ENCODE measurements around the gene AVPI1. TPM values are rescaled to one million over a fixed set of nuclear protein-coding genes. Genes with fewer than 3 reads are reported as not detected.
A peak's percentile ranks its signal among the peaks of the same experiment; 100 is the strongest.

Gene AVPI1
- total and polyA plus RNA-seq, 2 of the 13 experiments (the other 11 are each of a cell fraction or from before 2014, with no cell fraction given): 39.8 to 61.2 TPM

GRCh38 chr10:97682042-97682441 is 5.0 kb downstream of the AVPI1 start (continued):
- TF ChIP-seq POGK (CRISPR knock-in tag; conservative IDR thresholded peaks at IDR 0.05) (no peak), HNRNPK (IDR thresholded peaks at IDR 0.05; ENCODE audit: low read depth, low read length, poor library complexity, severe bottlenecking) (no peak), IKZF4 (CRISPR knock-in tag; IDR thresholded peaks at IDR 0.05; ENCODE audit: borderline replicate concordance, low read depth, not compliant biosample characterization) (no peak), TBP (CRISPR knock-in tag; IDR thresholded peaks at IDR 0.05) (no peak), FLYWCH1 (CRISPR knock-in tag; IDR thresholded peaks at IDR 0.05) (no peak), NFE2L1 (CRISPR knock-in tag; IDR thresholded peaks at IDR 0.05; ENCODE audit: borderline replicate concordance) (no peak), HMGXB4 (CRISPR knock-in tag; IDR thresholded peaks at IDR 0.05; ENCODE audit: borderline replicate concordance in 1 of 2, low read depth in 1 of 2) (no peak), ZEB1 (IDR thresholded peaks at IDR 0.05; ENCODE audit: insufficient replicate concordance, low read depth) (peak; percentile 25), SNAPC2 (CRISPR knock-in tag; IDR thresholded peaks at IDR 0.05) (no peak), MIER3 (CRISPR knock-in tag; IDR thresholded peaks at IDR 0.05; ENCODE audit: borderline replicate concordance) (no peak), ZNF224 (CRISPR knock-in tag; IDR thresholded peaks at IDR 0.05) (no peak), SMYD3 (CRISPR knock-in tag; IDR thresholded peaks at IDR 0.05) (no peak), ZNF362 (CRISPR knock-in tag; IDR thresholded peaks at IDR 0.05; ENCODE audit: borderline replicate concordance) (no peak), SNRNP70 (IDR thresholded peaks at IDR 0.05; ENCODE audit: low read depth, low read length) (no peak), FOSL2 (CRISPR knock-in tag; IDR thresholded peaks at IDR 0.05) (peak; percentile 33; the same call in 1 of the 2 replicates), SRSF9 (IDR thresholded peaks at IDR 0.05; ENCODE audit: borderline replicate concordance, insufficient read depth, low read depth, low read length, poor library complexity, severe bottlenecking) (no peak), MBD4 (IDR thresholded peaks at IDR 0.05; ENCODE audit: borderline replicate concordance, low read length) (no peak), ATF6 (CRISPR knock-in tag; conservative IDR thresholded peaks at IDR 0.05) (no peak), ZFX (CRISPR knock-in tag; IDR thresholded peaks at IDR 0.05; ENCODE audit: low read depth) (peak; percentile 43; the same call in 1 of the 2 replicates), TFAP4 (IDR thresholded peaks at IDR 0.05; ENCODE audit: borderline replicate concordance, low read depth) (peak; percentile 77; the same call in 1 of the 2 replicates), HHEX (CRISPR knock-in tag; IDR thresholded peaks at IDR 0.05) (no peak), AGO1 (IDR thresholded peaks at IDR 0.05; ENCODE audit: low read depth, low read length, poor library complexity, severe bottlenecking) (no peak)

Data from HepG2 (cell line).